Stimulated activated CD4-positive, alpha-beta T cell treated with anti-CD3 and anti-CD28 coated beads, Interleukin-4, amount 100 ng/mL, for 48 hours (primary cell): ENCODE results near the gene SORBS1.

ENCODE experiments used
- DNase-seq, 2 donors: peaks; one replicate each; pipeline ENCODE4 v3.0.0-alpha.2; 2020; ENCODE audit warnings: low read depth in 2 of 2

Gene SORBS1

DNA sequence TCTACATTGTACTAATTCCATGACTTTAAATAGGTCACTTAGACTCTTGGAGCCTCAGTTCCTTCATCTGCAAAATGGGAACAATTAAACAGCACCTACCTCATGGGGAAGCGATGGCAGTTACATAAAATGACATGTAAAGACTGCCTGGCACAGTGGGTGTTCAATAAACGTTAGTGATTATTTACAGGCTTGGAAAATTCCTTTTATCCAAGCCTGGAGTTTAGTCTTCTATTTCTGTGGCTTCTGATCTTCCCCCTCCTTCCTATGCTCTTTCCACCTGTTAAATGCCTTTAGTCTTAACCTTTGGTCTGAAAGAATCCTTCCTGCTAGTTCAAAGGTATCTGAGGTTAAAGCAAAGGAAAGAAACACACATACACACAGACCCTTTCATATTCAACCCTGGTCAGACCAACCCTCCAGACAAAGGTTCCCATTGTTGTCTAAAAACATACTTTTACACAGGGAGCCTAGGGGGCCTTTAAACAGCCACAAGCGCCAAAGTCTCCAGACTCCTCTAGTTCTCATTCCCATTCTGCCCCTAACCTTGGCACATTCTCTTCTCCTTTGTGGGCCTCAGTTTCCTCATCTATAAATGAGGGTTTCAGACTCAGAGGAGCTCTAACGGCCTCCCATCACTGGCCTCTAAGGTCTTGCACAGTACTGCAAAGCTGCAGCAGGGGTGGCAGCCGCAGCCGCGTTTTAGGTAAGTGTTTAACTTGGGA, 21.4 kb downstream of the SORBS1 start:
- DNase-seq, result no peak

DNA sequence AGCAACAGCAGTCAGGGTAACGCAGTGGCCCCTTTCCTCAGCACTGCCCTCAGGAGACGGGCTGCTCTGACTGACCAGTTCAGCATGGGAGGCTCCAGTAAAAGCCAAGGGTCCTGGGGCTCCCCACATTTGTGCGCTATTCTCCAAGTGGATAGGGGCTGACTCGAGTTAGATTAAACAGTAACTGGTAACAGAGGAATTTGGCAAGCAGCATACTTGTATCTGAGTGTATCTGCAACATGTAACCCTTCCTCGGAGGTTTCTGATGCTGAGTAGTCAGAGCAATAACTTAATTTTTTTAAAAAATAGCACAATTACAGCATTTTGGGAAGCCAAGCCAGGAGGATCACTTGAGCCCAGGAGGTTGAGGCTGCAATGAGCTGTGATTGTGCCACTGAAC, 22.8 kb downstream of the SORBS1 start:
- no peak for DNase-seq

DNA sequence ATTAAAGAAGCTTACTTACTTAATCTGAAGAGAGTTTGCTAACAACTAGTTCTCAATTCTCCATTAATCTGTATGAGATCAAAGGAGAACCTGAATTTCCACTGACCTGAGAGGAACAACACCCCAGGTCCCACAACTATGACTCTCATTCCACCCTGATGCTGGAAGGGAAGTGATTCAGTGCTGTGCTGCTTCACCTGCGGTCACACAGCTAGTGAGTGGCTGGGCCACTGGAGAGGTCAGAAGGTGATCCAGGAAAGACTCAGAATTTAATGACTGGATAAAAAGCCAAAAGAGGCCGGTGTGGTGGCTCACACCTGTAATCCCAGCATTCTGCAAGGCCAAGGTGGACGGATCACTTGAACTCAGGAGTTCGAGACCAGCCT, 23.6 kb downstream of the SORBS1 start:
- DNase-seq, result no peak

DNA sequence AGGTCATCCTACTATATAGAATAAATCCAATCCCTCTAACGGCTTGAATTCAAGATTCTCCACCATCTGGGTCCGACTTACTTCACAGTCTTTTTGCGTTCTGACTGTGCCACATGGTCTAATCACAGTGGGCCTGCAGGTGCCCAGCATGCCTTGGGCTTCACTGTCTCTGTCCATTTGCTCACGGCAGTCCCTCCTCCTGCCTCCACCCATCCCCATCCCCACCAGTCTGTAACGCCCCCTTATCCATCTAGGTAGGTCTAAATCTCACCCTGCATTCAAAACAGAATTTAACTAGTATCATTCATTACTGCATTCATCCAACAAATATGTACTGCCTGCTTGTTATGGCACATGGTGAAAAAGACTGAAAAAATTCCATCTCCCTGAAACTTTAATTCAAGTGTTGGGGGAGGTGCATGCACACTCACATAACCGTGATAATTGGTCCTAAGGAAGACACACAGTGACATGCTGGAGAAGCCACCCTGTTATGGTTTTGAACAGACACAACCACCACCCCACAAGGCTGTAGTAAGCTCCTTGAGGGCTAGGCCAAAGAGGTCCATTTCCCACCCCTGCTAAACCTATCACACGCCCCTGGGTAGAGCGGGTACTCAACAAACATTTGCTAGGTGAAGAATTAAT, 24.2 kb downstream of the SORBS1 start:
- no peak for DNase-seq

GRCh38 chr10:95536017-95536416, 25.2 kb downstream of the SORBS1 start:
- no peak for DNase-seq

- DNase-seq, result no peak
Observed at GRCh38 chr10:95535526-95535925, 25.6 kb downstream of the SORBS1 start.

GRCh38 chr10:95533590-95533989, 27.6 kb downstream of the SORBS1 start:
- DNase-seq, result no peak

- no peak for DNase-seq
Observed at GRCh38 chr10:95532536-95532935, 28.6 kb downstream of the SORBS1 start.

DNA sequence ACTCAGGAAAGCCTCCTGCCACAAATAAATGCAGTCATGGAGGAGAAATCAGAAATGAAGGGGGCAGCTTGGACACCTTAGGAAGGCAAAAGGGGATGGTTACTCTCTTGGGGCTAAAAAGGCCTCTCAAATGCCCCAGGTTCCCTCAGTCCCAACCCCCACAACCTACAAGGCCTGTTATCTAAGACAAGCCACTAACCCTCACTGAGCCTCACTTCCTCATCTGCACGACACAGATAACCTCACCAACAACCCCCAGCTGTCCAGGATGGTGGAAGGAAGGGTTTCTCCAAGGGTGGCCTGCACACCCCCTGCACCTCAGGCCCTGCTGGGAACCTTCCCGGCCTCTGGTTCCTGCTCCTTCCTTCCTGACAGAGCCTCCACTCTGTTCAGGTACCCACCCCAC, 29.2 kb downstream of the SORBS1 start:
- no peak for DNase-seq

GRCh38 chr10:95531058-95531809, 29.9 kb downstream of the SORBS1 start:
- no peak for DNase-seq

DNA sequence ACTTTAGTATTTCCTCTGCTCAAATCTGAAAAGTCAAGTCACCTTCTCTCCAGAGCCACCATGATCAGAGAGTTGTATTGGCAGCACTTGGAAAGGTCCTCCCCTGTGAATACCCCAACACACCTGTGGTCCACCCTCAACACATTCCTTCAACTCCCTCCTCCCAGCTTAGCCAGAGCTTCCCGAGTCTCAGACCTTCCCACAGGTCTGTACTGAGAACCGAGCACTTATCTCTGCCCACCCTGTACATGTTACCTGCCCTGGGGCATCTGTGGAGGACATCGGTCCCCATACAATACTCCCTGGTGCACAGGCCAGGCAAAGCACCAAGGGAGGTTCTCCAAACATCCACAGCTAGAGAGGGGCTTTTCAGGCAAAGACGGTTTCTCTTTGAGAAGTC, 30.6 kb downstream of the SORBS1 start:
- no peak for DNase-seq

DNA sequence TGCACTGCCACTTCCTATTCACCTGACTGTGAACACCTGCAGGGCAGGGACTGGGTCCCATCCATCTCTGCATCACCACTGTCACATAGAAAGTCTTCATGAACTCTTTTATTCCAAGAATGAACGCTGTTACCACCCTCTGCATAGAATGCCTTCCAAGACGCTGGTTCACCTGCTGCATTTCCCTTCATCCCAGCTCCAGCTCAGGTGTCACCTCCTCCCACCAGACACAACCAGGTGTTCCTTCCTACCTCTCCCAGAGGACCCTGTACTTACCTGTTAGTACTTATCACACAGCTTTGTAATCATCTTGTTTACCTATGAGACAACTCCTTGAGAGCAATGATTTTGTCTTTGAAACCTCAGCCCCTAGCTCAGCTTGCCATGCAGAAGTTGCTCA, 31.1 kb downstream of the SORBS1 start:
- DNase-seq, result no peak

DNA sequence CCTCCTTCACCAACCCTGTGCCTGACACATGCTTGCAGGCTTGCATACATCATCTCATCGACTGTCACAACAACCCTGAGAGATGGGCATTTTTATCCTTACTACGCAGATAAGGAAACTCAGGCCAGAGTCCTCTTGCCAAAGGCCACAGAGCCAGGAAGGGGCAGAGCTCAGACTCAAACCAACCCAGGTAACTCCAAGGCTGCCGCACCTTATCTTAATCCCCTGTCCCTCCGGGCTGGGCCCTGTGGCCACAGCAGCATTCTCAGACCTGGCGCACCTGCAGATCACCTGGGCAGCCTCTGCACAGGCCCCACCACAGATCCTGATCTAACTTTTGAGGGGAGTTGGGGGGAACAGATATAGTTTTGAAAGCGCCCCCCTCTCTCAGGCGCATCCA, 35.1 kb downstream of the SORBS1 start:
- DNase-seq, result no peak

GRCh38 chr10:95525033-95525418, 36.1 kb downstream of the SORBS1 start:
- DNase-seq, result no peak

- DNase-seq, result no peak
Observed at GRCh38 chr10:95524358-95525032, 36.7 kb downstream of the SORBS1 start.

DNA sequence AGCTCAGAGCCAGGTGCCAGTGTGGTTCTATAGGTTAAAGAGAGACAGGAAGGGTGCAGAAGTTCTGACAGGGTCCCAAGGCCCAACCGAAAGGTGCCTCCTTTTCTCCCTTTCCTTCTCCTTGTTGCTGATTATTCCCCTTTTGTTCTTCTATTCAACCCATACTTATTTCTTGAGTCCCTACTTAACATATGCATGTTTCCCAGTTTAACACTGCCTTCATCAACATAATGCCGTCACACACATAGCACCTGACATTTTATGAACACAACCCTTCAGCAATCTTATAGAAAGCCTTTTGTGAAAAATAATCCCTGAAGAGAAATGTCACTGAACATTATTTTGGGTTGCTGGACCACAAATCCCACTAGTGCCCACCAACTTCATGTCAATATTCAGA, 39.1 kb downstream of the SORBS1 start:
- DNase-seq, result no peak

DNA sequence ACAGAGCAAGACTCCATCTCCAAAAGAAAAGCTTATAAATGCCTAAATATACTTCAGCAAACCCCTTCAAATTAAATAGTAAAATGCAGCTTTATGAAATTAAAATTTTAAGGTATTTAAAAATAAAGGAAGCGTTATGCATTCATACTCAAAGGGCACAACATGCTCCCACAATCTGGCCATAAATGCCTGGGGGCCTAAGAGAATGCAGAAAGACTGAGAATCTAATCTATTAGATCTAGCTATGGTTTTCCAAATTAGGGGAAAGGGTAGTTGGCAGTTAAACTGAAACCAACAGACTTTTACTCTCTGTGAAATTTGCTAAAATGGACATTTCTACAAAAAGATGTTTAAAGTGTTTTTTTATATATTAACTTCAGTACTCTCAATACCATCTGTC, 40.6 kb downstream of the SORBS1 start:
- DNase-seq, result no peak

DNA sequence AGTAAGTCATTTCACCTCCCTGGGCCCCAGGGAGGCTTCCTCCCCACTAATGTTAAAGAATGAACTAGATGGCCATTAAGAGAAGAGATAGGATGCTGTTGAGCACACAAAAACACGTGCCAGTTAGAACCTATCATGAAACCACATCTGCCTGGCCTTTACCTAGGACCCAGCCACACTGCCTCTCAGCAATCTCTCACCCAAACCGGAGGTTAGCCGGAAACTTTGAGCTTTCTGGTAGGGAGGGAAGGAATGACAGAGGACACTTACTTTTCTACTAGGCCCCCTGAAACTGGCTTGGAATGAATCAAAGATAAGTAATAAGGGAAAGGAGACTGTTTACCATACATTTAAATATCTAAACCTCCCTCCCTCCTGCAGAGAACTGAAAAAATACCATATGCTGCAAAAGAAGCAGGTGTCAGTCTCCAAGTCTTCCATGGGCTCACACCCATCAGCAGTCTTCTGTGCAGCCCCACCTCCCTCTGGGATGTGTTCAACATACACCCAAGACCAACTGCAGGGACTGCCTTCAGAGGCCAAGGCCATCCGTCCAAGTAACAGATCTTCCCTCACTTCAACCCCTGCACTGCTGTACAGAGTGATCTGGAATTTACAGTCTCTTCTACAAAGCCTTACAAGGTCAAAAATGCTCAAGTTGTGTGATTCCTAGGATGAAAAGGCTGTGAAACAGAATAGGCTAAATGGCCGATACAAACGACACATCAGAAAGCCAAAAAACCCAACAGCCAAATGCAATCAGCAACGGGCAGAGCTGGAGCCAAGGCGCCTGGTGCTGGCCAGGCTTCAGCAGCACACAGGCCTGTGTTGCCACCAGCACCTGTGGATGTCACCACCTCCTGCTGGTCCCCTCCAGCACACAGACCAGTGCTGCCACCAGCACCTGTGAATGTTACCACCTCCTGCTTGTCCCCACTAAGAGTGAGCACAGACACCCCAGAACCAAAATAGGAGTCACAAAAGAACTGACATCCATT, 42.4 kb downstream of the SORBS1 start:
- no peak for DNase-seq

- DNase-seq, result no peak
Observed at GRCh38 chr10:95517536-95518454, 43.4 kb downstream of the SORBS1 start.

DNA sequence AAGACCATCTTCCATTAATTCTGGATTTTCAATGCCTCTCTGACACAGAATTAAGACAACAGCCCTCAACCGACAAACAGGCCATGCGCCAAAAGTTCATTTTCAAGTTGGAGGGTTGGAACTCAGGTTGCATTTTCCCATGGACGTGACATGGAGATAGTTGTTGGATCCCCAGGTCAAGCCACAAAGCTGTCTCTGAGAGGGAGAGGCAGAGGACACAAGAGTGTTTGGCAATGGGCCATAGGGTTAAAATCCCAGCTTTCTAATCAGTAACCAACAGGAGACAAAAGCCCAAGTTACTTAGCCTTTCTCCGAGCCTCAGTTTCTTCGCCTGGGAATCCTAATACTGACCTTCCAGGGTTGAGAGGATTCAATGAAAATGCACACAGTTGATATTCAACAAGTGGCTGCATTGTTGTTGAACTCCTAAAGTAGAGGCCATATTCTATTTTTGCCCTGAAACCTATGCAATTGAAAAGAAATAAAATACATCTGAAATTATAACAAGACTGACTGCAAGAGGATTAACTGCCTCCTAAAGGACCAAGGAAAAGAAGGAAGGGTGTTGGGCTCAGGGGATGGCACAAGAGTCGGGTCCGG, 44.3 kb downstream of the SORBS1 start:
- no peak for DNase-seq
